Bronchial epithelial cell (primary cell): ENCODE data around the gene COG3. TPM values are rescaled to one million over a fixed set of nuclear protein-coding genes. Genes with fewer than 3 reads are reported as not detected.

Source experiments
- DNase-seq: peaks from one replicate; pipeline ENCODE4 v3.0.0-alpha.2; 2010; ENCODE audit warnings: low read depth
- FAIRE-seq: peaks from 2 replicates; lab custom pipeline; 2011; peaks lifted over from hg19 to GRCh38; lab: Jason Lieb, UNC
- H3K27me3 ChIP-seq: 2 replicates; pipeline ENCODE4 v1.5.1; 2011; ENCODE audit warnings: low read length; ENCODE audit not compliant: control insufficient read depth, insufficient read depth
- H3K36me3 ChIP-seq: 2 replicates; pipeline ENCODE4 v1.5.1; 2011; ENCODE audit warnings: low read length; ENCODE audit not compliant: control insufficient read depth, insufficient read depth
- H3K4me3 ChIP-seq: 2 replicates; pipeline ENCODE4 v1.5.1; 2011; ENCODE audit warnings: mild to moderate bottlenecking, low read depth, low read length, control low read depth
- total RNA-seq: library from RNA; depleted of rRNA; stranded (reverse); fragments of >200 nt; gene quantifications from 2 replicates; pipeline ENCODE4 v1.2.1, GENCODE V29; 2014
- TF ChIP-seq, protein P1 (sequence below): IDR thresholded peaks from 2 replicates; pipeline ENCODE4 v1.5.1; 2011; ENCODE audit warnings: mild to moderate bottlenecking, moderate library complexity, low read length, control low read depth, inconsistent platforms; ENCODE audit not compliant: insufficient read depth, severe bottlenecking

The COG3 gene
- total RNA-seq, 1 donor from 2014 or later, result 47.4 TPM

DNA sequence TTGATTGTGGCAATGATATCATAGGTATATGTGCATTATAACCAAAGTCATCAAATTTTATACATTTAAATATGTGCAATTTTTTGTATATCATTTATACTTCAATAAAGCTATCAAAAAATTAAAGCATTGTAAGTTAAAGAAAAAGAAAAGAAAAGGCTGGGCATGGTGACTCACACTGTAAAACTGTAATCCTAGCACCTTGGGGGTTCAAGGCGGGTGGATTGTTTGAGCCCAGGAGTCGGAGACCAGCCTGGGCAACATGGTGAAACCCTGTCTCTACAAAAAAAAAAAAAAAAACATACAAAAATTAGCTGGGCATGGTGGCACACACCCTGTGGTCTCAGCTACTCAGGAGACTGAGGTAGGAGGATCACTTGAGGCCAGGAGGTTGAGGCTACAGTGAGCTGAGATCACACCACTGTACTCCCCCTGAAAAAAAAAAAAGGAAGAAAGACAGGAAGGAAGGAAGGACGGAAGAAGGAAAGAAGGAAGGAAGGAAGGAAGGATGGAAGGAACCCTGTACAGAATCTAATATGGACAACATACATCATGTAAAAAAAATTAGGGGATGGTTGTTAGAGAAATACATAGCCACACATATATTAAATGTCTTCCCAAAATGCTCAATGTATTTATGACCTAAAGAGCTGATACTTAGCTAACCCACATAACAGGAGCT is 24.8 kb upstream of the COG3 start:
- Histone ChIP-seq H3K36me3 (no peaks in the 10 kb centered on the region), H3K4me3 (no peak overlapping the region), H3K27me3 (no peaks in the 10 kb centered on the region)
- DNase-seq (no peak), FAIRE-seq (no peak)
- TF ChIP-seq, protein P1, sequence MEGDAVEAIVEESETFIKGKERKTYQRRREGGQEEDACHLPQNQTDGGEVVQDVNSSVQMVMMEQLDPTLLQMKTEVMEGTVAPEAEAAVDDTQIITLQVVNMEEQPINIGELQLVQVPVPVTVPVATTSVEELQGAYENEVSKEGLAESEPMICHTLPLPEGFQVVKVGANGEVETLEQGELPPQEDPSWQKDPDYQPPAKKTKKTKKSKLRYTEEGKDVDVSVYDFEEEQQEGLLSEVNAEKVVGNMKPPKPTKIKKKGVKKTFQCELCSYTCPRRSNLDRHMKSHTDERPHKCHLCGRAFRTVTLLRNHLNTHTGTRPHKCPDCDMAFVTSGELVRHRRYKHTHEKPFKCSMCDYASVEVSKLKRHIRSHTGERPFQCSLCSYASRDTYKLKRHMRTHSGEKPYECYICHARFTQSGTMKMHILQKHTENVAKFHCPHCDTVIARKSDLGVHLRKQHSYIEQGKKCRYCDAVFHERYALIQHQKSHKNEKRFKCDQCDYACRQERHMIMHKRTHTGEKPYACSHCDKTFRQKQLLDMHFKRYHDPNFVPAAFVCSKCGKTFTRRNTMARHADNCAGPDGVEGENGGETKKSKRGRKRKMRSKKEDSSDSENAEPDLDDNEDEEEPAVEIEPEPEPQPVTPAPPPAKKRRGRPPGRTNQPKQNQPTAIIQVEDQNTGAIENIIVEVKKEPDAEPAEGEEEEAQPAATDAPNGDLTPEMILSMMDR, result no peak

DNA sequence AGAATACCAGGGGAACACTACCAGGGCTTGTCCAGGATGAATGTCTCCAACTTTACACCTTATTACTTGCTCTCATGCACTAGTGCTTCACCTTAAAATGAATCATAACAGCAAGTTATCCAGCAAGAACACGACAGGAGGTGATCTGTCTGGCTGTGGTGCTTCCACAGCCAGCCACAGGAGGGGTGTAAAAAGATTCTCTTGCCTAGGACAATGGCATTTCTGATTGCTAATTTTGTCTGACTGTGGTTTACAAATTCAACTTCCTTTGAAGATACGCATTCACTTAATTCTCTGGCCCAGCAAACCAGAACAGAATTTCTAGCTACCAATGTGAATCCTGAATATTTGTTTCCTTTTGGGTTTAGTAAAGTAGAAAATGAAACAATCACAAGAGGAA is 23.1 kb upstream of the COG3 start:
- no peaks in the 10 kb centered on the region for H3K36me3 ChIP-seq
- TF ChIP-seq, protein P1, result peak; percentile 25
- DNase-seq, result peak; percentile 56
- H3K27me3 ChIP-seq, result no peaks in the 10 kb centered on the region
- H3K4me3 ChIP-seq, result no peak overlapping the region
- no peak for FAIRE-seq

DNA sequence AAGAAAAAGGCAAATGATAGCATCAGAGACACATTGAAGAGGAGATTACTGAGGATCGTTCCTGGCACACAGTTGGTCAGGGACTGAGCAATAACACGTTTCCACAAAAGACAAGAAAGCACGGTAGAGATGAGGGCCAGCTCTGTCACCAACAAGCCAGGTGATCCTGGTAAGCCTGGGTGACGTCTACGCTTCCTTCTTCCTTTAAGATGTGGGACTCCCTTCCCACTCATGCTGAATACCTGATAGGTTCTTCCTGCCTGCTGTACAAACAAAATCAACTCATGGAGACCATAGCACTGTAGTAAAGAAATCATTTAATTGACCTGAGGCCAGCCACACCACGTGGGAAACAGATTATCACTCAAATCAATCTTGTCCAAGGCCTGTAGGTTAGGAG is 19.7 kb upstream of the COG3 start:
- Histone ChIP-seq H3K36me3 (no peaks in the 10 kb centered on the region), H3K27me3 (peaks cover 2% of the 10 kb centered on the region), H3K4me3 (no peak overlapping the region)
- DNase-seq (no peak), FAIRE-seq (no peak)
- TF ChIP-seq, protein P1, result no peak

DNA sequence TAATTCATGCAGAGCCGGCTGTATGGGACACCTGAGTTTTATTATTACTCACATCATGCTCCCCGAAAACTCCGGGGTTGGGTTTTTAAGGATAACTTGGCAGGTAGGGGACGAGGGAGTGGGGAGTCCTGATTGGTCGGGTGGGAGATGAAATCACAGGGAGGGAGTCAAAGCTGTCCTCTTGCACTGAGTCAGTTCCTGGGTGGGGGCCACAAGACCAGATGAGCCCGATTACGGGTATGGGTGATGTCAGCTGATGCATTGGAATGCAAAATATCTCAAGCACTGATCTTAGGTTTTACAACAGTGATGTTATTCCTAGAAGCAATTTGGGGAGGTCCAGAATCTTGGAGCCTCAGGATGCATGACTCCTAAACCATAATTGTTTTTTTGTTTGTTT is 18.6 kb upstream of the COG3 start:
- H3K36me3 ChIP-seq, result no peaks in the 10 kb centered on the region
- H3K27me3 ChIP-seq, result peaks cover 2% of the 10 kb centered on the region
- H3K4me3 ChIP-seq, result no peak overlapping the region
- TF ChIP-seq, protein P1, result no peak
- DNase-seq, result peak; percentile 24
- no peak for FAIRE-seq

DNA sequence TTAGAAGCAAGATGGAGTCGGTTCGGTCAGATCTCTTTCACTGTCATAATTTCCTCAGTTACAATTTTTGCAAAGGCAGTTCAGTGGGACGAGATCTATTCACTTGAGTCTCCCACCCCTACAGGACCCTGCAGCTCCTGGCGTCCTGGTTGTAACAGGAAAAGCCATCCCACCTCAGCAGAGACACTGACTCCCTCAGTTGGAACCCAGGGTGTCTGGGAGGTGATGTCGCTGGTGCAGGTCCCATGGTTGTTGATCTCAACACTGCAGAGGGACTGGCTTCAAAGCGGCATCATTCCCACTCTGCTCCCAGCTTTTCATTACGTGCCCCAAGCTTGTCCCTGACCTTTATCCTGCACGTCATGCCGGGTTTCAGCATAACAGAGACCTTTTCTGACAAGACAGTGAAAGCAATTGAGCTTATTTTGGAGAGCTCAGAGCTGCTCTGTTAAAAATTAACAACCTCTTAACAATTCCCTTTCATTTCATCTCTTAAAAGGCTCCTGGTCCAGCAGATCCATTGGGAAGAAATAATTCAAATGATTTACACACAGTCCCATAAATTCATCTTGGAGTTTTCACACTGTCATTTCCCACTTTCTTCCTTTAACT is 17.6 kb upstream of the COG3 start:
- TF ChIP-seq, protein P1, result no peak
- DNase-seq (no peak), FAIRE-seq (no peak)
- peaks cover 2% of the 10 kb centered on the region for H3K27me3 ChIP-seq
- no peak overlapping the region for H3K4me3 ChIP-seq
- no peaks in the 10 kb centered on the region for H3K36me3 ChIP-seq
